ENCODE measurements around the gene UBA7. TPM values are rescaled to one million over a fixed set of nuclear protein-coding genes. Genes with fewer than 3 reads are reported as not detected.

UBA7 gene, protein sequence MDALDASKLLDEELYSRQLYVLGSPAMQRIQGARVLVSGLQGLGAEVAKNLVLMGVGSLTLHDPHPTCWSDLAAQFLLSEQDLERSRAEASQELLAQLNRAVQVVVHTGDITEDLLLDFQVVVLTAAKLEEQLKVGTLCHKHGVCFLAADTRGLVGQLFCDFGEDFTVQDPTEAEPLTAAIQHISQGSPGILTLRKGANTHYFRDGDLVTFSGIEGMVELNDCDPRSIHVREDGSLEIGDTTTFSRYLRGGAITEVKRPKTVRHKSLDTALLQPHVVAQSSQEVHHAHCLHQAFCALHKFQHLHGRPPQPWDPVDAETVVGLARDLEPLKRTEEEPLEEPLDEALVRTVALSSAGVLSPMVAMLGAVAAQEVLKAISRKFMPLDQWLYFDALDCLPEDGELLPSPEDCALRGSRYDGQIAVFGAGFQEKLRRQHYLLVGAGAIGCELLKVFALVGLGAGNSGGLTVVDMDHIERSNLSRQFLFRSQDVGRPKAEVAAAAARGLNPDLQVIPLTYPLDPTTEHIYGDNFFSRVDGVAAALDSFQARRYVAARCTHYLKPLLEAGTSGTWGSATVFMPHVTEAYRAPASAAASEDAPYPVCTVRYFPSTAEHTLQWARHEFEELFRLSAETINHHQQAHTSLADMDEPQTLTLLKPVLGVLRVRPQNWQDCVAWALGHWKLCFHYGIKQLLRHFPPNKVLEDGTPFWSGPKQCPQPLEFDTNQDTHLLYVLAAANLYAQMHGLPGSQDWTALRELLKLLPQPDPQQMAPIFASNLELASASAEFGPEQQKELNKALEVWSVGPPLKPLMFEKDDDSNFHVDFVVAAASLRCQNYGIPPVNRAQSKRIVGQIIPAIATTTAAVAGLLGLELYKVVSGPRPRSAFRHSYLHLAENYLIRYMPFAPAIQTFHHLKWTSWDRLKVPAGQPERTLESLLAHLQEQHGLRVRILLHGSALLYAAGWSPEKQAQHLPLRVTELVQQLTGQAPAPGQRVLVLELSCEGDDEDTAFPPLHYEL
- total RNA-seq: 100 to 1,000 TPM in 1 of 4 donors, 10 to 100 TPM in 3; 77.5 to 112 (median 94.0) TPM

DNA sequence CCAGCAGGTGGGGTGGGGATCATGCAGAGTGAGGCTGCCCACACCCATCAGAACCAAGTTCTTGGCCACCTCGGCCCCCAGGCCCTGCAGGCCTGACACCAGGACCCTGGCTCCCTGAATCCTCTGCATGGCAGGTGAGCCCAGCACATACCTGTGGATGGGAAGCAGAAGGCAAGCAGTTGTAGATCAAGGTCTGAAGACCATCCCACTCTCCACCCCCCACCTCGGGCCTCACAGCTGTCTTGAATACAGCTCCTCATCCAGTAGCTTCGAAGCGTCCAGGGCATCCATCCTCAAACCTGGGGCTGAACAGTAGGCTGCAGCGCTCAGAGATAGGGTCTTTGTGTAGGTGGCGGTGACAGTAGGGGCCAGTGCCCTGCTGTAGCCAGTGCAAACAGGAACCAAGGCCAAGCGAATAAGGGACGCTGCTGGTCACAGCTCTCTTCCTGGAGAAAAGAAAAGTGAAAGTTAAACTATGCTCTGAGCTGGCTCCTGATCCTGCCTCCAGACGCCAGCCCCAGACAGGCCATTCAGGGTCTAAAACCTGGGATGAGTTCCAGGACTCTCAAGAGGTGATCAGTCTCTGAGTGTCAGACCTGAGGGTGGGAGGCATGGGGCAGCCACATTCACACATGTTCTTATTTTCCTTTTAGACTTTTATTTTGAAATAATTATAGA is at the start of gene UBA7:
TSS of gene UBA7 (minus strand) at position 457 of the 678 bp plus-strand sequence. CDS start at position 291, 166 bp downstream.
- DNase-seq: peak; percentile 63
- peak in 2 of 3 donors; percentile 12 to 40 for TF ChIP-seq POLR2AphosphoS5 (IDR thresholded peaks at IDR 0.05)
- TF ChIP-seq POLR2A (IDR thresholded peaks at IDR 0.05): peak; percentile 35
- no peak for TF ChIP-seq EP300 (IDR thresholded peaks at IDR 0.05; ENCODE audit: low read depth)
- TF ChIP-seq, protein P1, sequence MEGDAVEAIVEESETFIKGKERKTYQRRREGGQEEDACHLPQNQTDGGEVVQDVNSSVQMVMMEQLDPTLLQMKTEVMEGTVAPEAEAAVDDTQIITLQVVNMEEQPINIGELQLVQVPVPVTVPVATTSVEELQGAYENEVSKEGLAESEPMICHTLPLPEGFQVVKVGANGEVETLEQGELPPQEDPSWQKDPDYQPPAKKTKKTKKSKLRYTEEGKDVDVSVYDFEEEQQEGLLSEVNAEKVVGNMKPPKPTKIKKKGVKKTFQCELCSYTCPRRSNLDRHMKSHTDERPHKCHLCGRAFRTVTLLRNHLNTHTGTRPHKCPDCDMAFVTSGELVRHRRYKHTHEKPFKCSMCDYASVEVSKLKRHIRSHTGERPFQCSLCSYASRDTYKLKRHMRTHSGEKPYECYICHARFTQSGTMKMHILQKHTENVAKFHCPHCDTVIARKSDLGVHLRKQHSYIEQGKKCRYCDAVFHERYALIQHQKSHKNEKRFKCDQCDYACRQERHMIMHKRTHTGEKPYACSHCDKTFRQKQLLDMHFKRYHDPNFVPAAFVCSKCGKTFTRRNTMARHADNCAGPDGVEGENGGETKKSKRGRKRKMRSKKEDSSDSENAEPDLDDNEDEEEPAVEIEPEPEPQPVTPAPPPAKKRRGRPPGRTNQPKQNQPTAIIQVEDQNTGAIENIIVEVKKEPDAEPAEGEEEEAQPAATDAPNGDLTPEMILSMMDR (IDR thresholded peaks at IDR 0.05): no peak
- intact Hi-C loops (cut with DNase I; ENCODE audit: low total_unique reads): no loop called here
- peak within 1 kb of the TSS; percentile 74 to 85 (median 84) for H3K27ac ChIP-seq
- H3K4me3 ChIP-seq: peak within 1 kb of the TSS; percentile 30 to 58 (median 41)
- WGBS, 2 donors (ENCODE audit: low coverage in 1 of 2): 4% methylated on average over 9 of the region's 9 CpGs; no CpG with 5 or more reads in 1 of the 2 donors
- in situ Hi-C loops (cut with MboI; ENCODE audit: low pct_ligation_motif_present in 1 of 4, low pct_unique_long_range_greater_than_20kb in 1 of 4, low sequenced_read_pairs in 3 of 4): no loop called here
- H3K27me3 ChIP-seq: no peaks in the 10 kb centered on the region
- peaks cover 11 to 21% (median 17%) of the 10 kb centered on the region in 4 donors for H3K4me1 ChIP-seq
- H3K36me3 ChIP-seq: peaks cover 0 to 6% (median 0%) of the 10 kb centered on the region in 4 donors
- H3K9me3 ChIP-seq: no peaks in the 10 kb centered on the region

DNA sequence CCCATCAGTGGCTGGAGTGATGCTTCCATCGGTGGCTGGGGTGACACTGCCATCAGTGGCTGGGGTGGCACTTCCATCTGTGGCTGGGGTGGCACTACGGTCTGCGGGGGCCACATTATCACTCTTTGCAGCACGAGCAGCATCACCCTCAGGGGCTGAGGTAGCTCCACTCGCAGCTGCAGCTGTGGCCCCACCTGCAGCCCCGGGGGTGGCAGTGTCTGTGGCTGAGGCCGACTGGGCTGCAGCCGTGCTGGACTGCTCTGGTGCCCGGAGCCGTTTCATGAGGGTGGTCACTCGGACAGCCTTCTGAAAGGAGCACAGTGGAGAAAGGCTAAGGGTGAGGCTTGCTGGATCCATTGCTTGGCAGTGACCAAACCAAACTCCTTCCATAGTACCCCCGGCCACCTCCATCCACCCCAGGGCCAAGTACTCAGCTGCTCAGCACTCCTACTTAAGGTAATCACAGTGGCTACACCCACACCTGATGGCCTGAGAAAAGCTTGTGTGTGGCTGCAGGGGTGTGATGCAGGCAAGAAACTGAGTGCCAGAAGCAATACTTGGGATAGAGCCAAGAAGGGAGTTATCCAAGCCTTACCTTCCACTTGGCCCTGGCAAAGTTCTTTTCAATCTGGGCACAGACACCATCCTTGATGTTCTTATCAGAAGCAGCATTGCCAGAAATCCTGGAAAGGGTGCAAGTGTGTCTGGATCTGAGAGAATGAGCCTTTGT is 46.0 kb upstream of the UBA7 start:
- Histone ChIP-seq H3K27me3 (peaks cover 7% of the 10 kb centered on the region), H3K27ac (no peak overlapping the region), H3K9me3 (no peaks in the 10 kb centered on the region), H3K4me1 (peaks cover 6 to 14% (median 9%) of the 10 kb centered on the region in 4 donors), H3K4me3 (no peak overlapping the region), H3K36me3 (no peaks in the 10 kb centered on the region)
- no peak for DNase-seq
- 89% methylated on average over 11 of the region's 12 CpGs; no CpG with 5 or more reads in 1 of the 2 donors for WGBS, 2 donors (ENCODE audit: low coverage in 1 of 2)
- TF ChIP-seq EP300 (IDR thresholded peaks at IDR 0.05; ENCODE audit: low read depth) (no peak), POLR2AphosphoS5 (IDR thresholded peaks at IDR 0.05) (no peak), POLR2A (IDR thresholded peaks at IDR 0.05) (no peak)
- TF ChIP-seq, protein P1 (IDR thresholded peaks at IDR 0.05): no peak
- intact Hi-C loops (cut with DNase I; ENCODE audit: low total_unique reads): no loop called here
- in situ Hi-C loops (cut with MboI; ENCODE audit: low pct_ligation_motif_present in 1 of 4, low pct_unique_long_range_greater_than_20kb in 1 of 4, low sequenced_read_pairs in 3 of 4): no loop called here

DNA sequence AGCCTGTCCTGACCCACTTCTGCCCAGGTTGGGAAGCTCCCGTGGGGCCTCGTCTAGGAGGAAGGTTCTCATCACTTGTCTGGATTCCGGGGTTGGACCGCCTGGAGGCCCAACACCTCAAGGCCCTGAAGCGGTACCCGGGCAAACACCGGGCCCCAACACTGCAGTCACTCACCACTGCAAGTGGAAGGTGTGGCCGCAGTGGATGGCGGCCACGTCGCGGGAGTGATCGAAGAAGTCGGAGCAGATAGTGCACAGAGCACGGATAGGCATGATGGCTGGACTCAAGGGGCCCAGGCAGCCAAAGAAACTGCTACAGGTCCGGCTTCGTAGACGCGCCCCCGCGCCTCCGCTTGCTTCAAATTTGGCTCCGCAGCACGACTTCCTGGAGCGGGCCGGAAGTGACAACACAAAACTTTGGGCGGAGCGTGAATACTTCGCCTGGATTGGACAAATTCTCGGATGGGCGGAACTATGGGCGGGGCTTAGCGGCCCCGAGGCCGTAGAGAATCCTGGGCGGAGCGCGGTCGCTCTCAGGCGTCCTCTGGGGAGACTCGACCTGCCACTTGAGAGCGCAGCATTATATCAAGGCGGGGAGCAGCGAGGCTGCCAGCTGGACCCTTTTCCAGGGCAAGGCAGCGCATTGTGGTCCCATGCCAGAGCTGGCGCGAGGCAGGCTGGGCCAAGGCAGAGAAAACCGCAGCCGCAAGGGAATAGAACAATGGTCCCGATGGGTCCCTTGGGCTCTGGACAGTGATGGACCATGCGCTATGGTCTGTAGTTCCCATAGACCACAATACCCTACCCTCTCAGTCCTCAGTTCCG is 42.6 kb upstream of the UBA7 start, which contains the start of gene TRAIP:
TSS of gene TRAIP (minus strand) at position 384 of the 825 bp plus-strand sequence. CDS start at position 273, 111 bp downstream.
- in situ Hi-C loops (cut with MboI; ENCODE audit: low pct_ligation_motif_present in 1 of 4, low pct_unique_long_range_greater_than_20kb in 1 of 4, low sequenced_read_pairs in 3 of 4): no loop called here
- Histone ChIP-seq H3K27me3 (no peaks in the 10 kb centered on the region), H3K9me3 (no peaks in the 10 kb centered on the region), H3K27ac (peak within 1 kb of the TSS; percentile 71 to 80 (median 75)), H3K4me3 (peak within 1 kb of the TSS; percentile 38 to 74 (median 50)), H3K36me3 (no peaks in the 10 kb centered on the region), H3K4me1 (peaks cover 6 to 14% (median 9%) of the 10 kb centered on the region in 4 donors)
- peak; percentile 96 for DNase-seq
- 6% methylated on average over 35 of the region's 52 CpGs; no CpG with 5 or more reads in 1 of the 2 donors for WGBS, 2 donors (ENCODE audit: low coverage in 1 of 2)
- TF ChIP-seq, protein P1 (IDR thresholded peaks at IDR 0.05): no peak
- TF ChIP-seq POLR2AphosphoS5 (IDR thresholded peaks at IDR 0.05): peak; percentile 23 to 73 (median 55)
- TF ChIP-seq POLR2A (IDR thresholded peaks at IDR 0.05): peak; percentile 51
- TF ChIP-seq EP300 (IDR thresholded peaks at IDR 0.05; ENCODE audit: low read depth): no peak
- intact Hi-C loops (cut with DNase I; ENCODE audit: low total_unique reads): no loop called here

Measured in transverse colon (tissue), 4 donors.